HCT116 (cell line): ENCODE data around the gene DNAJC5G. TPM values are rescaled to one million over a fixed set of nuclear protein-coding genes. Genes with fewer than 3 reads are reported as not detected.
A peak's percentile ranks its signal among the peaks of the same experiment; 100 is the strongest.

ENCODE experiments used
- ATAC-seq: fragments of 200-7000 bp; cut with Tn5 transposase; 2 replicates; pipeline ENCODE4 v1.9.1; 2020; ENCODE audit warnings: mild to moderate bottlenecking, moderate library complexity
- Bru-seq: library from RNA; stranded (reverse); fragments of 400-500 nt; gene quantifications from one replicate; lab custom pipeline; 2021; lab: Mats Ljungman, UMichigan
- BruChase-seq, 2 experiments: library from RNA; stranded (reverse); fragments of 400-500 nt; gene quantifications; one replicate each; lab custom pipeline; 2021; lab: Mats Ljungman, UMichigan
- BruUV-seq: library from RNA; stranded (reverse); fragments of 400-500 nt; replicated peaks from 2 replicates; lab custom pipeline; 2021; lab: Mats Ljungman, UMichigan
- CTCF ChIA-PET: fragments of 300-600 bp; sonication (Branson Sonifier 250); formaldehyde crosslinking; loops from one replicate; lab custom pipeline; 2021; ENCODE audit warnings: antibody characterized with exemption; lab: Charles Lee
- POLR2A ChIA-PET: fragments of 300-600, 350-600 bp; sonication (Branson Sonifier 250); formaldehyde crosslinking; loops from one replicate; lab custom pipeline; 2021; ENCODE audit warnings: antibody characterized with exemption; lab: Charles Lee
- RAD21 ChIA-PET, 2 experiments: fragments of 300-600 bp; sonication (Branson Sonifier 250); formaldehyde crosslinking; loops; one replicate each; lab custom pipeline; 2023; ENCODE audit warnings: low total read pairs in 2 of 2; ENCODE audit not compliant: uncharacterized antibody in 2 of 2, unreplicated experiment in 2 of 2, low non-redundant PET in 1 of 2; lab: Charles Lee
- DNase-seq: peaks from one replicate; pipeline ENCODE4 v3.0.0-alpha.2; 2010; ENCODE audit warnings: low read depth, low spot score
- H2AFZ ChIP-seq: fragments of 200-600 bp; shearing (Covaris generic), sonication (generic); 2 replicates; pipeline ENCODE4 v1.6.1; 2017; ENCODE audit warnings: low read depth, mixed run types, mixed read lengths, antibody characterized with exemption, low read length; ENCODE audit not compliant: poor library complexity, severe bottlenecking
- H3K27ac ChIP-seq: 2 replicates; pipeline ENCODE4 v1.5.1; 2012; ENCODE audit warnings: low read depth, low read length
- H3K27me3 ChIP-seq: fragments of 200-600 bp; sonication (generic); 2 replicates; pipeline ENCODE4 v1.6.1; 2016; ENCODE audit warnings: mixed run types, low read length, mixed read lengths; ENCODE audit not compliant: insufficient read depth
- H3K36me3 ChIP-seq, 2 experiments: fragments of 200-500 bp in 1 of 2; fragments of 200-600 bp in 1 of 2; sonication (Bioruptor generic) in 1 of 2; sonication (generic) in 1 of 2; 2 replicates each; pipeline versions ENCODE4 v1.5.1 to v1.6.1; 2014 to 2016; ENCODE audit warnings: low read length in 2 of 2, inconsistent platforms in 1 of 2, mixed read lengths in 1 of 2, mixed run types in 1 of 2; ENCODE audit not compliant: insufficient read depth in 2 of 2, control insufficient read depth in 1 of 2
- H3K4me1 ChIP-seq, 2 experiments: fragments of 200-600 bp in 1 of 2; sonication (generic) in 1 of 2; 2 replicates each; pipeline versions ENCODE4 v1.5.1 to v1.6.1; 2012 to 2017; ENCODE audit warnings: low read length in 2 of 2, inconsistent platforms in 1 of 2, mild to moderate bottlenecking in 1 of 2, mixed read lengths in 1 of 2, mixed run types in 1 of 2, moderate library complexity in 1 of 2; ENCODE audit not compliant: insufficient read depth in 2 of 2, control insufficient read depth in 1 of 2
- H3K4me2 ChIP-seq: fragments of 200-600 bp; sonication (generic); 2 replicates; pipeline ENCODE4 v1.6.1; 2017; ENCODE audit warnings: mixed run types, low read length, mixed read lengths
- H3K4me3 ChIP-seq, 2 experiments: fragments of 200-600 bp in 1 of 2; sonication (generic) in 1 of 2; replicated peaks in 1 of 2; 2 replicates each; pipeline ENCODE4 v1.5.1; 2011 to 2016; ENCODE audit warnings: low read length in 2 of 2, control low read depth in 1 of 2, low read depth in 1 of 2, mild to moderate bottlenecking in 1 of 2, mixed read lengths in 1 of 2, mixed run types in 1 of 2
- H3K79me2 ChIP-seq: fragments of 200-600 bp; sonication (generic); 2 replicates; pipeline ENCODE4 v1.6.1; 2017; ENCODE audit warnings: mild to moderate bottlenecking, mixed run types, low read length, moderate library complexity, mixed read lengths; ENCODE audit not compliant: insufficient read depth
- H3K9ac ChIP-seq: fragments of 200-600 bp; sonication (generic); 2 replicates; pipeline ENCODE4 v1.6.1; 2016; ENCODE audit warnings: low read length, mixed read lengths
- H3K9me2 ChIP-seq: fragments of 200-600 bp; sonication (generic), shearing (Covaris generic); 2 replicates; pipeline ENCODE4 v1.6.1; 2017; ENCODE audit warnings: mixed run types, mild to moderate bottlenecking, moderate library complexity; ENCODE audit not compliant: insufficient read depth
- H3K9me3 ChIP-seq, 2 experiments: fragments of 200-500 bp in 1 of 2; fragments of 200-600 bp in 1 of 2; sonication (Bioruptor generic) in 1 of 2; sonication (generic) in 1 of 2; 2 replicates each; pipeline ENCODE4 v1.6.1; 2014 to 2017; ENCODE audit warnings: low read length in 2 of 2, mixed read lengths in 2 of 2, inconsistent platforms in 1 of 2, low read depth in 1 of 2, mild to moderate bottlenecking in 1 of 2, mixed run types in 1 of 2, moderate library complexity in 1 of 2; ENCODE audit not compliant: control insufficient read depth in 1 of 2, insufficient read depth in 1 of 2
- H4K20me1 ChIP-seq: fragments of 200-600 bp; sonication (generic), shearing (Covaris generic); 2 replicates; pipeline ENCODE4 v1.6.1; 2017; ENCODE audit warnings: mixed run types, mild to moderate bottlenecking, moderate library complexity; ENCODE audit not compliant: insufficient read depth
- ATF3 ChIP-seq: IDR thresholded peaks from 2 replicates; pipeline ENCODE4 v1.6.1; 2012
- CBX3 ChIP-seq: IDR thresholded peaks from 2 replicates; pipeline ENCODE4 v1.6.1; 2012; ENCODE audit warnings: low read depth
- CEBPB ChIP-seq: IDR thresholded peaks from 2 replicates; pipeline ENCODE4 v1.6.1; 2012; ENCODE audit warnings: low read depth
- EGR1 ChIP-seq: IDR thresholded peaks from 2 replicates; pipeline ENCODE4 v1.6.1; 2012; ENCODE audit warnings: low read depth
- ELF1 ChIP-seq: IDR thresholded peaks from 2 replicates; pipeline ENCODE4 v1.6.1; 2012; ENCODE audit warnings: low read depth, borderline replicate concordance
- EZH2 ChIP-seq: fragments of 200-600 bp; sonication (generic); IDR thresholded peaks from 2 replicates; pipeline ENCODE4 v1.6.1; 2017; ENCODE audit warnings: antibody characterized with exemption, mixed run types
- FOSL1 ChIP-seq: IDR thresholded peaks from 2 replicates; pipeline ENCODE4 v1.6.1; 2012; ENCODE audit warnings: low read depth
- JUND ChIP-seq: IDR thresholded peaks from 2 replicates; pipeline ENCODE4 v1.6.1; 2012
- POLR2AphosphoS5 ChIP-seq: IDR thresholded peaks from 2 replicates; pipeline ENCODE4 v1.6.1; 2011; ENCODE audit warnings: mild to moderate bottlenecking, low read depth, low read length, moderate library complexity
- RAD21 ChIP-seq: IDR thresholded peaks from 2 replicates; pipeline ENCODE4 v1.6.1; 2012; ENCODE audit warnings: low read depth, mild to moderate bottlenecking
- REST ChIP-seq: IDR thresholded peaks from 2 replicates; pipeline ENCODE4 v1.6.1; 2012; ENCODE audit warnings: low read depth
- SIN3A ChIP-seq: IDR thresholded peaks from 2 replicates; pipeline ENCODE4 v1.6.1; 2012; ENCODE audit warnings: low read depth
- SRF ChIP-seq: IDR thresholded peaks from 2 replicates; pipeline ENCODE4 v1.6.1; 2012; ENCODE audit warnings: low read depth
- TCF7L2 ChIP-seq: IDR thresholded peaks from 2 replicates; pipeline ENCODE4 v1.7.0; 2011; ENCODE audit warnings: borderline replicate concordance, inconsistent platforms; ENCODE audit not compliant: insufficient read depth, insufficient read length; ENCODE audit errors: extremely low read depth
- ZFX ChIP-seq: fragments of 450-650 bp; IDR thresholded peaks from 2 replicates; pipeline ENCODE4 v1.6.1; 2017
- ZNF274 ChIP-seq: fragments of 200-500 bp; sonication (Bioruptor generic); IDR thresholded peaks from 2 replicates; pipeline ENCODE4 v1.6.1; 2014; ENCODE audit warnings: mild to moderate bottlenecking, low read depth, low read length, inconsistent platforms
- intact Hi-C: fragments of 100-400 bp; cut with micrococcal nuclease; formaldehyde crosslinking; loops from 2 replicates; pipeline ENCODE4 v1.10.0; 2022
- long read RNA-seq: library from polyadenylated mRNA; unstranded; transcript quantifications from one replicate; pipeline ENCODE4 v2.0.0, GENCODE V29; 2021; ENCODE audit not compliant: unreplicated experiment
- polyA plus RNA-seq: library from polyadenylated mRNA; unstranded; fragments of >200 nt; gene quantifications from 2 replicates; pipeline ENCODE4 v1.2.1, GENCODE V29; 2012; ENCODE audit warnings: missing spikeins
- total RNA-seq: library from RNA; stranded (reverse); gene quantifications from one replicate; pipeline ENCODE4 v1.2.1, GENCODE V29; 2021; ENCODE audit not compliant: unreplicated experiment
- TF ChIP-seq, protein P1 (sequence below): IDR thresholded peaks from 2 replicates; pipeline ENCODE4 v1.6.1; 2011; ENCODE audit warnings: mild to moderate bottlenecking, low read length, moderate library complexity; ENCODE audit not compliant: insufficient replicate concordance; ENCODE audit errors: extremely low read depth

Gene DNAJC5G, protein sequence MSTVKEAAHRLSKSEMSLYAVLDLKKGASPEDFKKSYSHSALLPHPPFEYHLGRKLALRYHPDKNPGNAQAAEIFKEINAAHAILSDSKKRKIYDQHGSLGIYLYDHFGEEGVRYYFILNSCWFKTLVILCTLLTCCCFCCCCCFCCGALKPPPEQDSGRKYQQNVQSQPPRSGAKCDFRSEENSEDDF
- 2.5 TPM for total RNA-seq
- polyA plus RNA-seq, result 1.0 and 1.1 TPM in 2 replicates
- Bru-seq, nascent RNA, result percentile 54 among the genes with signal in this experiment
- BruChase-seq, experiment 1, labeled RNA remaining after a 6-hour chase, result percentile 62 among the genes with signal in this experiment
- percentile 54 among the genes with signal in this experiment for BruChase-seq, experiment 2, labeled RNA remaining after a 2-hour chase
- long read RNA-seq, result 0 reads

GRCh38 chr2:27275211-27276150, at the start of gene DNAJC5G:
Gene DNAJC5G (plus strand): TSS chr2:27275433. CDS start chr2:27276729, 1,296 bp downstream.
- no peaks in the 10 kb centered on the region for H3K79me2 ChIP-seq
- TF ChIP-seq JUND (no peak), SIN3A (no peak), SRF (no peak), EGR1 (no peak), EZH2 (no peak), CEBPB (no peak), ZNF274 (no peak), TCF7L2 (no peak), RAD21 (no peak), FOSL1 (no peak), ELF1 (no peak), REST (no peak), ATF3 (no peak), ZFX (no peak), CBX3 (no peak), POLR2AphosphoS5 (no peak)
- TF ChIP-seq, protein P1, sequence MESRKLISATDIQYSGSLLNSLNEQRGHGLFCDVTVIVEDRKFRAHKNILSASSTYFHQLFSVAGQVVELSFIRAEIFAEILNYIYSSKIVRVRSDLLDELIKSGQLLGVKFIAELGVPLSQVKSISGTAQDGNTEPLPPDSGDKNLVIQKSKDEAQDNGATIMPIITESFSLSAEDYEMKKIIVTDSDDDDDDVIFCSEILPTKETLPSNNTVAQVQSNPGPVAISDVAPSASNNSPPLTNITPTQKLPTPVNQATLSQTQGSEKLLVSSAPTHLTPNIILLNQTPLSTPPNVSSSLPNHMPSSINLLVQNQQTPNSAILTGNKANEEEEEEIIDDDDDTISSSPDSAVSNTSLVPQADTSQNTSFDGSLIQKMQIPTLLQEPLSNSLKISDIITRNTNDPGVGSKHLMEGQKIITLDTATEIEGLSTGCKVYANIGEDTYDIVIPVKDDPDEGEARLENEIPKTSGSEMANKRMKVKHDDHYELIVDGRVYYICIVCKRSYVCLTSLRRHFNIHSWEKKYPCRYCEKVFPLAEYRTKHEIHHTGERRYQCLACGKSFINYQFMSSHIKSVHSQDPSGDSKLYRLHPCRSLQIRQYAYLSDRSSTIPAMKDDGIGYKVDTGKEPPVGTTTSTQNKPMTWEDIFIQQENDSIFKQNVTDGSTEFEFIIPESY, result no peak
- TF ChIP-seq, all 23 proteins: peak for 0
- Histone ChIP-seq H3K36me3 (no peaks in the 10 kb centered on the region), H2AFZ (no peak within 1 kb of the TSS), H3K9me2 (no peaks in the 10 kb centered on the region), H3K27me3 (no peaks in the 10 kb centered on the region), H3K9ac (no peak within 1 kb of the TSS), H4K20me1 (no peaks in the 10 kb centered on the region), H3K4me2 (no peak within 1 kb of the TSS), H3K4me3 (no peak within 1 kb of the TSS), H3K27ac (no peak within 1 kb of the TSS), H3K4me1 (peaks cover 2 to 9% of the 10 kb centered on the region in 2 experiments; a peak in 2 of 4 replicates), H3K9me3 (no peaks in the 10 kb centered on the region)
- ChIA-PET CTCF (interaction anchor here (1.1 kb wide), 1 partner anchor 10 kb away, joined by 4 read pairs; no protein-coding TSS in a partner anchor), POLR2A (no interaction called here), RAD21 (no interaction called here)
- no peak for ATAC-seq
- no peak for DNase-seq
- BruUV-seq, result no TSS peak
- intact Hi-C loops, result no loop called here
